OCI-LY7 (cell line): ENCODE measurements around the gene UCN. TPM values are rescaled to one million over a fixed set of nuclear protein-coding genes. Genes with fewer than 3 reads are reported as not detected.

Source experiments
- BruUV-seq: library from RNA; stranded (reverse); fragments of 400-500 nt; replicated peaks from 2 replicates; lab custom pipeline; 2021; lab: Mats Ljungman, UMichigan
- CTCF ChIA-PET: fragments of 300-600 bp; sonication (Branson Sonifier 250); formaldehyde crosslinking; loops from one replicate; lab custom pipeline; 2022; ENCODE audit warnings: antibody characterized with exemption; ENCODE audit not compliant: unreplicated experiment; lab: Charles Lee
- POLR2A ChIA-PET: fragments of 300-600 bp; sonication (Branson Sonifier 250); formaldehyde crosslinking; loops from one replicate; lab custom pipeline; 2022; ENCODE audit warnings: antibody characterized with exemption; lab: Charles Lee
- DNase-seq: peaks from one replicate; pipeline ENCODE4 v3.0.0-alpha.2; 2015; ENCODE audit warnings: low spot score
- H2AFZ ChIP-seq: fragments of 200-600 bp; sonication (generic), shearing (Covaris generic); 2 replicates; pipeline ENCODE4 v1.6.1; 2014; ENCODE audit warnings: mild to moderate bottlenecking, antibody characterized with exemption, low read length, moderate library complexity
- H3K27ac ChIP-seq: fragments of 200-600 bp; sonication (generic); 2 replicates; pipeline ENCODE4 v1.5.1; 2014; ENCODE audit warnings: mixed run types, low read depth, mild to moderate bottlenecking, moderate library complexity, low read length, inconsistent platforms; ENCODE audit not compliant: poor library complexity, severe bottlenecking
- H3K36me3 ChIP-seq: fragments of 200-600 bp; sonication (generic); 2 replicates; pipeline ENCODE4 v1.6.1; 2014; ENCODE audit warnings: mild to moderate bottlenecking, antibody characterized with exemption, low read length, moderate library complexity, mixed read lengths; ENCODE audit not compliant: insufficient read depth
- H3K4me1 ChIP-seq: fragments of 200-600 bp; sonication (generic); 2 replicates; pipeline ENCODE4 v1.5.1; 2014; ENCODE audit warnings: mild to moderate bottlenecking, low read length; ENCODE audit not compliant: insufficient read depth, poor library complexity, severe bottlenecking
- H3K4me2 ChIP-seq: fragments of 200-600 bp; sonication (generic); 2 replicates; pipeline ENCODE4 v1.6.1; 2014; ENCODE audit warnings: mild to moderate bottlenecking, low read length
- H3K4me3 ChIP-seq: fragments of 200-600 bp; sonication (generic); 2 replicates; pipeline ENCODE4 v1.5.1; 2014; ENCODE audit warnings: mild to moderate bottlenecking, low read depth, low read length; ENCODE audit not compliant: poor library complexity, severe bottlenecking
- H3K79me2 ChIP-seq: fragments of 200-600 bp; sonication (generic); 2 replicates; pipeline ENCODE4 v1.6.1; 2016; ENCODE audit warnings: low read depth, mild to moderate bottlenecking, low read length, moderate library complexity, mixed read lengths; ENCODE audit not compliant: insufficient read depth
- H3K9me2 ChIP-seq: fragments of 200-600 bp; sonication (generic); 2 replicates; pipeline ENCODE4 v1.6.1; 2016; ENCODE audit warnings: mild to moderate bottlenecking, low read length, mixed read lengths; ENCODE audit not compliant: insufficient read depth
- H3K9me3 ChIP-seq: fragments of 200-600 bp; sonication (generic); 2 replicates; pipeline ENCODE4 v1.6.1; 2014; ENCODE audit warnings: mild to moderate bottlenecking, mixed run types, low read length, mixed read lengths
- H4K20me1 ChIP-seq: fragments of 200-600 bp; sonication (generic); 2 replicates; pipeline ENCODE4 v1.6.1; 2014; ENCODE audit warnings: mild to moderate bottlenecking, antibody characterized with exemption, low read length, moderate library complexity, mixed read lengths; ENCODE audit not compliant: insufficient read depth
- EZH2phosphoT487 ChIP-seq: fragments of 200-600 bp; sonication (generic); IDR thresholded peaks from 2 replicates; pipeline ENCODE4 v1.6.1; 2018; ENCODE audit warnings: low read depth, borderline replicate concordance, mild to moderate bottlenecking, mixed run types, antibody characterized with exemption, low read length, moderate library complexity, mixed read lengths
- intact Hi-C: fragments of 100-400 bp; cut with micrococcal nuclease; formaldehyde crosslinking; loops from one replicate; pipeline ENCODE4 v1.10.0; 2022; ENCODE audit not compliant: unreplicated experiment
- total RNA-seq, 2 experiments: library from RNA; depleted of rRNA in 1 of 2; stranded (reverse); fragments of >200 nt in 1 of 2; shearing (Covaris generic) in 1 of 2; gene quantifications; 2 replicates each; pipeline ENCODE4 v1.2.3, GENCODE V29; 2014 to 2022
- TF ChIP-seq, protein P1 (sequence below): fragments of 200-600 bp; sonication (generic); conservative IDR thresholded peaks from 2 replicates; pipeline ENCODE4 v1.5.1; 2014; ENCODE audit warnings: mild to moderate bottlenecking, antibody characterized with exemption, low read length, moderate library complexity, mixed read lengths

UCN gene
- total RNA-seq, 2 experiments from 2014 or later, result 6.4 to 7.2 TPM

DNA sequence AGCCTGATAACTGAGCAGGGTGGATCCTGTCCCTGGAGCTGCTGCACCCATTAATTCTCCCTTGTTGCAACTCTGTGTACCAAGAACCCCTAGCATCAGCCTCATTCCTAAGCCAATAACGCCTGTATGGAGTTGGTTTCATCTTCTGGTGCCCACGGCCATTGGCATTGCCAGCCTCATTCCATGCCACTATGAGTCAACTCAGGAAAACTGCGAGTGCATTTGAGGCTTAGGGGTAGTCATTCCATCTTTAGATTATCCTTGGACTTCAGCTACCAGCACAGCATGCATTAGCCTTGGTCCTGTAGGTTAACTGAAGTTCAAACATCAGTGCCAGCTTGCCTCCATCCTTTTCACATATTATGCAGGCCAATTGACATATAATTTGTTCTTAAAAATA, 27.4 kb downstream of the UCN start:
- Histone ChIP-seq H3K9me3 (no peaks in the 10 kb centered on the region), H2AFZ (no peak overlapping the region), H3K4me2 (no peak overlapping the region), H4K20me1 (no peaks in the 10 kb centered on the region), H3K36me3 (no peaks in the 10 kb centered on the region), H3K27ac (no peak overlapping the region), H3K4me1 (peaks cover 32% of the 10 kb centered on the region), H3K9me2 (no peaks in the 10 kb centered on the region), H3K79me2 (no peaks in the 10 kb centered on the region), H3K4me3 (no peak overlapping the region)
- BruUV-seq, result no TSS peak
- ChIA-PET POLR2A (interaction anchor here (0.6 to 2.4 kb wide), 3 partner anchors 10 to 54 kb away, joined by 4 to 21 read pairs (median 6); no protein-coding TSS in a partner anchor), CTCF (interaction anchor here (1.9 to 3.4 kb wide), 3 partner anchors 12 to 30 kb away, joined by 10 to 25 read pairs (median 13); no protein-coding TSS in a partner anchor)
- TF ChIP-seq, protein P1, sequence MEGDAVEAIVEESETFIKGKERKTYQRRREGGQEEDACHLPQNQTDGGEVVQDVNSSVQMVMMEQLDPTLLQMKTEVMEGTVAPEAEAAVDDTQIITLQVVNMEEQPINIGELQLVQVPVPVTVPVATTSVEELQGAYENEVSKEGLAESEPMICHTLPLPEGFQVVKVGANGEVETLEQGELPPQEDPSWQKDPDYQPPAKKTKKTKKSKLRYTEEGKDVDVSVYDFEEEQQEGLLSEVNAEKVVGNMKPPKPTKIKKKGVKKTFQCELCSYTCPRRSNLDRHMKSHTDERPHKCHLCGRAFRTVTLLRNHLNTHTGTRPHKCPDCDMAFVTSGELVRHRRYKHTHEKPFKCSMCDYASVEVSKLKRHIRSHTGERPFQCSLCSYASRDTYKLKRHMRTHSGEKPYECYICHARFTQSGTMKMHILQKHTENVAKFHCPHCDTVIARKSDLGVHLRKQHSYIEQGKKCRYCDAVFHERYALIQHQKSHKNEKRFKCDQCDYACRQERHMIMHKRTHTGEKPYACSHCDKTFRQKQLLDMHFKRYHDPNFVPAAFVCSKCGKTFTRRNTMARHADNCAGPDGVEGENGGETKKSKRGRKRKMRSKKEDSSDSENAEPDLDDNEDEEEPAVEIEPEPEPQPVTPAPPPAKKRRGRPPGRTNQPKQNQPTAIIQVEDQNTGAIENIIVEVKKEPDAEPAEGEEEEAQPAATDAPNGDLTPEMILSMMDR, result no peak
- no peak for TF ChIP-seq EZH2phosphoT487
- no peak for DNase-seq
- intact Hi-C loops, result loop anchor here (1.0 kb wide), 1 partner anchor 183 kb away; no protein-coding TSS in a partner anchor

DNA sequence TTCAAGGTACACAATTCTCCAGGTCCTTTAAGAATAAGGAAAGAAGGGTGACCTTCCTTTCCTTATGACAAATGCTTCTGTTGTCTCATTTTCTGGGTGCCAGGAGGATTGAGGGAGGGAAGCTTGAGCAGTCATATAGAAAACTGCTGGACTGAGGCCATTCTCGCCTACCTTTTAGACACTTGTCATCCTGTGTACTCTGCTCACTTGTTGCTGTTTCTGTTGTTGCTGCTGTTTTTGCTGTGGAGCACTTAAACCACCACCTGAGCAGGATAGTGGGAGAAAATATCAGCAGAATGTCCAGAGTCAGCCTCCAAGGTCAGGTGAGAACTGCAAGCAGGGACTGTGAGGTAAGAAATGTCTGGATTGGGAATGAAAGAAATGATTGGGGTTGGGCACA, 30.2 kb downstream of the UCN start:
- intact Hi-C loops, result no loop called here
- Histone ChIP-seq H3K4me1 (peaks cover 30% of the 10 kb centered on the region), H3K27ac (no peak overlapping the region), H3K9me3 (no peaks in the 10 kb centered on the region), H4K20me1 (no peaks in the 10 kb centered on the region), H3K79me2 (no peaks in the 10 kb centered on the region), H3K4me2 (no peak overlapping the region), H3K4me3 (no peak overlapping the region), H3K9me2 (no peaks in the 10 kb centered on the region), H2AFZ (no peak overlapping the region), H3K36me3 (no peaks in the 10 kb centered on the region)
- no peak for DNase-seq
- TF ChIP-seq EZH2phosphoT487, result no peak
- TF ChIP-seq, protein P1, result no peak
- CTCF ChIA-PET, result no interaction called here
- POLR2A ChIA-PET, result no interaction called here
- BruUV-seq, result no TSS peak
